ENCODE results near the gene NTMT1.

GRCh38 chr9:129649726-129650679, 24.0 kb downstream of the NTMT1 start:
- TF ChIP-seq POLR2A (IDR thresholded peaks at IDR 0.05; ENCODE audit: extremely low read depth, insufficient read length) (no peak), CTCF (IDR thresholded peaks at IDR 0.05; ENCODE audit: low read depth, low read length) (no peak), MYC (IDR thresholded peaks at IDR 0.05; ENCODE audit: low read depth, low read length) (no peak), MAX (IDR thresholded peaks at IDR 0.05; ENCODE audit: low read depth, low read length) (no peak)
